H1 (cell line): Measurements from ENCODE around the gene USPL1. TPM values are rescaled to one million over a fixed set of nuclear protein-coding genes. Genes with fewer than 3 reads are reported as not detected.

ENCODE experiments used
- CTCF ChIA-PET: fragments of 300-600 bp; sonication (Branson Sonifier 250); formaldehyde crosslinking; loops from one replicate; lab custom pipeline; 2021; ENCODE audit not compliant: partially characterized antibody; lab: Charles Lee
- POLR2A ChIA-PET: fragments of 300-600 bp; sonication (Branson Sonifier 250); formaldehyde crosslinking; loops from one replicate; lab custom pipeline; 2021; ENCODE audit warnings: inconsistent platforms; ENCODE audit not compliant: partially characterized antibody; lab: Charles Lee
- DNase-seq, 2 experiments: peaks; one replicate each; pipeline versions ENCODE4 v3.0.0 to v3.0.0-alpha.2; 2010 to 2022; ENCODE audit warnings: low spot score in 2 of 2, low read depth in 1 of 2, mixed read lengths in 1 of 2
- FAIRE-seq: peaks from 2 replicates; lab custom pipeline; 2011; peaks lifted over from hg19 to GRCh38; lab: Jason Lieb, UNC
- H2AFZ ChIP-seq: 2 replicates; pipeline ENCODE4 v1.8.1; 2012; ENCODE audit warnings: low read length, inconsistent platforms
- H2AK5ac ChIP-seq: 2 replicates; pipeline ENCODE4 v1.6.1; 2013; ENCODE audit warnings: low read depth, low read length
- H2BK120ac ChIP-seq: replicated peaks from 2 replicates; pipeline ENCODE3; 2013; ENCODE audit warnings: low read depth, low read length, inconsistent platforms
- H2BK12ac ChIP-seq: 2 replicates; pipeline ENCODE4 v1.6.1; 2013; ENCODE audit warnings: low read depth, low read length
- H2BK15ac ChIP-seq: 2 replicates; pipeline ENCODE4 v1.6.1; 2013; ENCODE audit warnings: low read length
- H2BK20ac ChIP-seq: 2 replicates; pipeline ENCODE4 v1.6.1; 2013; ENCODE audit warnings: low read length
- H2BK5ac ChIP-seq: 2 replicates; pipeline ENCODE4 v1.6.1; 2013; ENCODE audit warnings: low read depth, low read length
- H3K14ac ChIP-seq: 2 replicates; pipeline ENCODE4 v1.6.1; 2013; ENCODE audit warnings: inconsistent platforms; ENCODE audit not compliant: insufficient read length
- H3K18ac ChIP-seq: 2 replicates; pipeline ENCODE4 v1.6.1; 2013; ENCODE audit warnings: low read length; ENCODE audit errors: extremely low read depth
- H3K23ac ChIP-seq: 2 replicates; pipeline ENCODE4 v1.6.1; 2013; ENCODE audit warnings: inconsistent platforms; ENCODE audit not compliant: insufficient read length
- H3K23me2 ChIP-seq: 2 replicates; pipeline ENCODE4 v1.6.1; 2013; ENCODE audit warnings: low read depth, low read length
- H3K27ac ChIP-seq: 2 replicates; pipeline ENCODE4 v1.6.1; 2011; ENCODE audit warnings: low read depth, low read length, inconsistent platforms
- H3K27me3 ChIP-seq, 4 experiments: replicated peaks in 1 of 4; 1 replicate in 1 of 4; 2 replicates in 3 of 4; pipeline versions ENCODE4 v1.6.1 to v1.8.1; 2011 to 2013; ENCODE audit warnings: low read length in 3 of 4, mild to moderate bottlenecking in 3 of 4, inconsistent platforms in 2 of 4, mixed read lengths in 2 of 4, moderate library complexity in 1 of 4; ENCODE audit not compliant: control insufficient read depth in 3 of 4, insufficient read depth in 3 of 4; ENCODE audit errors: extremely low read depth in 1 of 4
- H3K36me3 ChIP-seq, 4 experiments: 2 replicates each; pipeline versions ENCODE4 v1.6.1 to v1.8.1; 2011 to 2013; ENCODE audit warnings: mild to moderate bottlenecking in 4 of 4, low read length in 3 of 4, moderate library complexity in 2 of 4, control low read depth in 1 of 4, inconsistent platforms in 1 of 4; ENCODE audit not compliant: insufficient read depth in 4 of 4, control insufficient read depth in 2 of 4
- H3K4ac ChIP-seq: replicated peaks from 2 replicates; pipeline ENCODE3; 2013; ENCODE audit warnings: low read length, low read depth, mixed read lengths, inconsistent platforms; ENCODE audit not compliant: insufficient read length
- H3K4me1 ChIP-seq, 4 experiments: replicated peaks in 1 of 4; 1 replicate in 1 of 4; 2 replicates in 3 of 4; pipeline versions ENCODE4 v1.6.1 to v1.8.1; 2011 to 2013; ENCODE audit warnings: low read length in 3 of 4, inconsistent platforms in 2 of 4, mixed read lengths in 1 of 4; ENCODE audit not compliant: insufficient read depth in 4 of 4, control insufficient read depth in 3 of 4
- H3K4me2 ChIP-seq, 2 experiments: 2 replicates each; pipeline versions ENCODE4 v1.6.1 to v1.8.1; 2011 to 2013; ENCODE audit warnings: low read depth in 2 of 2, low read length in 2 of 2, control low read depth in 1 of 2, inconsistent platforms in 1 of 2, mild to moderate bottlenecking in 1 of 2; ENCODE audit not compliant: insufficient read depth in 1 of 2
- H3K4me3 ChIP-seq, 4 experiments: fragments of 200-600, 300-600 bp in 1 of 4; sonication (generic), shearing (Covaris generic), sonication (Bioruptor Twin) in 1 of 4; 2 replicates each; pipeline versions ENCODE4 v1.5.1 to v1.8.1; 2011 to 2016; ENCODE audit warnings: low read length in 4 of 4, low read depth in 3 of 4, control low read depth in 2 of 4, inconsistent platforms in 2 of 4, mild to moderate bottlenecking in 2 of 4, mixed read lengths in 1 of 4, moderate library complexity in 1 of 4; ENCODE audit not compliant: insufficient read depth in 2 of 4; ENCODE audit errors: extremely low read depth in 1 of 4
- H3K56ac ChIP-seq: replicated peaks from 2 replicates; pipeline ENCODE3; 2013; ENCODE audit warnings: low read depth, mild to moderate bottlenecking, mixed read lengths, low read length, inconsistent platforms; ENCODE audit not compliant: insufficient read length
- H3K79me1 ChIP-seq: 2 replicates; pipeline ENCODE4 v1.6.1; 2013; ENCODE audit warnings: low read depth, low read length, control low read depth
- H3K79me2 ChIP-seq, 2 experiments: 2 replicates each; pipeline versions ENCODE4 v1.6.1 to v1.8.1; 2012 to 2013; ENCODE audit warnings: low read length in 2 of 2, mild to moderate bottlenecking in 2 of 2, inconsistent platforms in 1 of 2; ENCODE audit not compliant: insufficient read depth in 2 of 2, control insufficient read depth in 1 of 2
- H3K9ac ChIP-seq, 4 experiments: replicated peaks in 1 of 4; 1 replicate in 1 of 4; 2 replicates in 3 of 4; pipeline versions ENCODE4 v1.6.1 to v1.8.1; 2011 to 2013; ENCODE audit warnings: low read depth in 3 of 4, low read length in 3 of 4, control low read depth in 2 of 4, mild to moderate bottlenecking in 2 of 4, moderate library complexity in 2 of 4, inconsistent platforms in 1 of 4; ENCODE audit errors: extremely low read depth in 1 of 4
- H3K9me3 ChIP-seq, 2 experiments: 2 replicates each; pipeline versions ENCODE4 v1.6.1 to v1.8.1; 2012 to 2013; ENCODE audit warnings: mild to moderate bottlenecking in 2 of 2, moderate library complexity in 2 of 2, control low read depth in 1 of 2, inconsistent platforms in 1 of 2, low read depth in 1 of 2, low read length in 1 of 2, mixed read lengths in 1 of 2; ENCODE audit not compliant: insufficient read depth in 2 of 2
- H4K20me1 ChIP-seq, 2 experiments: replicated peaks in 1 of 2; 2 replicates each; pipeline versions ENCODE3 to v1.8.1; 2011 to 2013; ENCODE audit warnings: inconsistent platforms in 2 of 2, low read length in 2 of 2, mild to moderate bottlenecking in 1 of 2; ENCODE audit not compliant: insufficient read depth in 2 of 2, control insufficient read depth in 1 of 2
- H4K5ac ChIP-seq: 2 replicates; pipeline ENCODE4 v1.6.1; 2013; ENCODE audit warnings: low read length, low read depth, mixed read lengths, inconsistent platforms; ENCODE audit not compliant: insufficient read length
- H4K8ac ChIP-seq: 2 replicates; pipeline ENCODE4 v1.8.0; 2013; ENCODE audit warnings: mild to moderate bottlenecking, moderate library complexity, low read length, inconsistent platforms; ENCODE audit not compliant: insufficient read depth; ENCODE audit errors: extremely low read depth
- H4K91ac ChIP-seq: replicated peaks from 2 replicates; pipeline ENCODE3; 2013; ENCODE audit warnings: low read length, mixed read lengths, inconsistent platforms; ENCODE audit not compliant: insufficient read length
- CHD1 ChIP-seq: IDR thresholded peaks from 2 replicates; pipeline ENCODE4 v1.6.1; 2012; ENCODE audit warnings: low read depth, low read length, improper control_type of control experiment
- GABPA ChIP-seq: IDR thresholded peaks from 2 replicates; pipeline ENCODE4 v1.6.1; 2011; ENCODE audit warnings: mild to moderate bottlenecking, low read length, moderate library complexity, borderline replicate concordance; ENCODE audit not compliant: insufficient read depth
- MAX ChIP-seq: IDR thresholded peaks from 2 replicates; pipeline ENCODE4 v1.6.1; 2012; ENCODE audit warnings: inconsistent platforms
- PHF8 ChIP-seq: fragments of 200-600 bp; sonication (generic); conservative IDR thresholded peaks from 2 replicates; pipeline ENCODE4 v1.7.1; 2012; ENCODE audit warnings: low read depth, mild to moderate bottlenecking, inconsistent platforms, low read length, moderate library complexity
- POLR2AphosphoS5 ChIP-seq: IDR thresholded peaks from 2 replicates; pipeline ENCODE4 v1.6.1; 2011; ENCODE audit warnings: low read depth, low read length
- RAD21 ChIP-seq, 2 experiments: IDR thresholded peaks in 1 of 2; conservative IDR thresholded peaks in 1 of 2; 2 replicates each; pipeline ENCODE4 v1.6.1; 2011; ENCODE audit warnings: low read depth in 2 of 2, low read length in 2 of 2, improper control_type of control experiment in 1 of 2, inconsistent platforms in 1 of 2, mild to moderate bottlenecking in 1 of 2, moderate library complexity in 1 of 2
- RNF2 ChIP-seq: fragments of 200-900, 300-1000 bp; sonication (generic); IDR thresholded peaks from 2 replicates; pipeline ENCODE4 v1.7.1; 2016; ENCODE audit warnings: borderline replicate concordance, low read depth, mild to moderate bottlenecking, antibody characterized with exemption, low read length; ENCODE audit not compliant: poor library complexity, severe bottlenecking; ENCODE audit errors: missing control alignments
- SAP30 ChIP-seq: fragments of 300-600 bp; sonication (generic); IDR thresholded peaks from 2 replicates; pipeline ENCODE4 v1.7.1; 2012; ENCODE audit warnings: low read length, moderate library complexity, mild to moderate bottlenecking, inconsistent platforms; ENCODE audit not compliant: insufficient read depth, insufficient replicate concordance
- SIRT6 ChIP-seq: IDR thresholded peaks from one replicate; pipeline ENCODE4 v1.7.1; 2012; ENCODE audit warnings: low read length, inconsistent platforms
- TAF7 ChIP-seq: optimal IDR thresholded peaks from 2 replicates; pipeline ENCODE3; 2011; ENCODE audit warnings: low read depth, mild to moderate bottlenecking, inconsistent platforms, low read length, moderate library complexity, borderline replicate concordance
- USF2 ChIP-seq: IDR thresholded peaks from 2 replicates; pipeline ENCODE4 v1.6.1; 2011; ENCODE audit warnings: low read length, improper control_type of control experiment
- YY1 ChIP-seq: IDR thresholded peaks from 2 replicates; pipeline ENCODE4 v1.6.1; 2011; ENCODE audit warnings: low read depth, mild to moderate bottlenecking, low read length
- WGBS, 2 experiments: shearing (Covaris generic) in 1 of 2; methylation state at CpG; one replicate each; pipeline versions ENCODE4 v1.1.6 to v1.1.7; 2013 to 2015; ENCODE audit warnings: low lambda C conversion rate in 2 of 2, mixed read lengths in 2 of 2, inconsistent platforms in 1 of 2, low coverage in 1 of 2, missing lambda C conversion rate in 1 of 2; ENCODE audit not compliant: insufficient replicate concordance in 2 of 2, insufficient coverage in 1 of 2, insufficient read length in 1 of 2; ENCODE audit errors: extremely low coverage in 1 of 2, missing lambda C conversion rate in 1 of 2; 5-methylcytosine and 5-hydroxymethylcytosine counted together
- polyA plus RNA-seq, 7 experiments: library from polyadenylated mRNA; depleted of rRNA in 3 of 7; stranded (reverse) in 5 of 7; unstranded in 2 of 7; fragments of >200 nt in 5 of 7; fragments of 200-250 nt in 2 of 7; gene quantifications; 1 replicate in 5 of 7; 2 replicates in 1 of 7; 4 replicates in 1 of 7; pipeline versions ENCODE4 v1.2.1 to v1.2.3, GENCODE V29; 2011 to 2013; ENCODE audit warnings: missing spikeins in 2 of 7, mixed read lengths in 2 of 7
- total RNA-seq: library from RNA; stranded (reverse); fragmentation: NEBNext Ultra II Directional; extraction: Animal tissue kit (Norgen Biotek cat#: 25700); gene quantifications from 2 replicates; pipeline ENCODE4 v1.2.1, GENCODE V29; 2021

The USPL1 gene
- total and polyA plus RNA-seq, 2 of the 8 experiments (the other 6 are each of a cell fraction or from before 2014, with no cell fraction given) = 6.3 to 17.1 TPM

GRCh38 chr13:30647420-30647819 lies 29.7 kb downstream of the USPL1 start:
- no peaks in the 10 kb centered on the region for H3K27me3 ChIP-seq
- no peak overlapping the region for H4K5ac ChIP-seq
- H3K23me2 ChIP-seq = no peaks in the 10 kb centered on the region
- no peak for DNase-seq
- H3K27ac ChIP-seq = no peak overlapping the region
- CTCF ChIA-PET = no interaction called here
- no peak overlapping the region for H2AK5ac ChIP-seq
- no peaks in the 10 kb centered on the region for H3K9me3 ChIP-seq
- H3K4me1 ChIP-seq = no peaks in the 10 kb centered on the region
- H2AFZ ChIP-seq = no peak overlapping the region
- no peak overlapping the region for H2BK15ac ChIP-seq
- no peak overlapping the region for H2BK12ac ChIP-seq
- H3K79me2 ChIP-seq = no peaks in the 10 kb centered on the region
- H3K36me3 ChIP-seq = peaks cover 6 to 57% (median 39%) of the 10 kb centered on the region in 4 experiments
- H3K4me3 ChIP-seq = no peak overlapping the region
- no peak overlapping the region for H3K56ac ChIP-seq
- H2BK5ac ChIP-seq = no peak overlapping the region
- H2BK20ac ChIP-seq = no peak overlapping the region
- no peak overlapping the region for H2BK120ac ChIP-seq
- no peak overlapping the region for H3K23ac ChIP-seq
- H3K79me1 ChIP-seq = no peaks in the 10 kb centered on the region
- POLR2A ChIA-PET = interaction anchor here (0.6 kb wide), 1 partner anchor 19 kb away, joined by 3 read pairs; no protein-coding TSS in a partner anchor
- H3K18ac ChIP-seq = no peak overlapping the region
- 85% methylated on average over 3 of the region's 3 CpGs; no CpG with 5 or more reads in 1 of the 2 experiments for WGBS, 2 experiments
- peak overlapping the region in 1 of 4 experiments; percentile 49; a peak in 1 of 7 replicates for H3K9ac ChIP-seq
- no peak for FAIRE-seq
- no peak overlapping the region for H3K4ac ChIP-seq
- H3K4me2 ChIP-seq = no peak overlapping the region
- no peak overlapping the region for H3K14ac ChIP-seq
- no peaks in the 10 kb centered on the region for H4K20me1 ChIP-seq
- H4K8ac ChIP-seq = no peak overlapping the region
- H4K91ac ChIP-seq = no peak overlapping the region
- TF ChIP-seq RNF2 = no peak
- TF ChIP-seq SAP30 = no peak
- TF ChIP-seq SIRT6 = no peak
- TF ChIP-seq RAD21 (IDR thresholded peaks at IDR 0.05 in 1 of 2, conservative IDR thresholded peaks at IDR 0.05 in 1 of 2; ENCODE audit: low read depth in 2 of 2, low read length in 2 of 2) = no peak
- TF ChIP-seq YY1 = no peak
- no peak for TF ChIP-seq CHD1
- TF ChIP-seq PHF8 = no peak
- TF ChIP-seq TAF7 = no peak
- no peak for TF ChIP-seq MAX
- no peak for TF ChIP-seq POLR2AphosphoS5
- no peak for TF ChIP-seq GABPA
- no peak for TF ChIP-seq USF2
